NCI-H460 (cell line): ENCODE data around the gene FGD3. TPM values are rescaled to one million over a fixed set of nuclear protein-coding genes. Genes with fewer than 3 reads are reported as not detected.

Experiments used
- DNase-seq: peaks from one replicate; pipeline ENCODE4 v3.0.0-alpha.2; 2016; ENCODE audit warnings: low read depth; ENCODE audit errors: extremely low read depth
- total RNA-seq: library from RNA; depleted of rRNA; stranded (reverse); fragments of >200 nt; shearing (Covaris generic); gene quantifications from 2 replicates; pipeline ENCODE4 v1.2.3, GENCODE V29; 2014

FGD3 gene
- total RNA-seq, 1 experiment from 2014 or later: 1.1 TPM

DNA sequence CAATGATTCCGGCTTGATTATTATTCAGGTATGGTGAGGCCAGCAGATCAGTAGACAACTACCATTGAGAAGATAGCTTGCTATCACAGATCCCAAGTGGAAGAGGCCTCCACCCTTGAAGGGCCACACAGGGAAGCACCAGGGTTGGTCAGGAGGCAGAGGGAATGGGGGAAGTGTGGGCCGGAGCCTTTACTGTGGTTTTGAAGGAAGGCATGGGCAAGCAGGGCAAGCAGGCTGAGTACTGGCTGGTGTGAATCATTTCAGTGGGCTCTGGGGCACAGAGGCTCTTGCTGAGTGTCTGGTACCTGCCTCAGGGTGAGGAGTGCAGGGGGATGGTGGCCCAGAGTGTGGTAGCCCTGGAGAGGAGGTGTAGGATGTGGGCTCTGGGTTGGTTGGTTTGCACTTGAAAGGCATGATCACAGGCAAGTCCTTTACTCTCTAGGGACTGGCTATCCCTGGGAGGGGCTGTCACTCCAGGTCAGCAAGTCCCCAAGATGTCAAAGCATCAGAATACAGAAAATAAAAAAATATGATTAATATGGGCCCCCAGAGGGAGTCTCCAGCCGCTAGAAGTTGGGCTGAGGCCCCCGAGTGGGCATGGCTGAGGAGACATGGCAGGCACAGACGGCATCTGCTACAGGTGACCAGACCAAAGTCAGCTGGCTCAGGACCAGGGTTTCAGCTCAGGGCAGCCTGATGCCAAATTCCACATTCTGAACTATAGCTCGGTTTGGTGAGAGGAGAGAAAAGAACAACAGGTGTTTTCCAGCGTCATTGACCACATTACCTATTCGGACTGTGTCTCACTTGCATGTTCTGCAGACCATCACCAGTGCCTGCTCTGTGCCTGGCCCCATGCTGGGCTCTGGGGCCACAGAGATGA lies 101.5 kb downstream of the FGD3 start:
- DNase-seq: no peak

GRCh38 chr9:93049491-93049890 lies 102.2 kb downstream of the FGD3 start:
- no peak for DNase-seq

DNA sequence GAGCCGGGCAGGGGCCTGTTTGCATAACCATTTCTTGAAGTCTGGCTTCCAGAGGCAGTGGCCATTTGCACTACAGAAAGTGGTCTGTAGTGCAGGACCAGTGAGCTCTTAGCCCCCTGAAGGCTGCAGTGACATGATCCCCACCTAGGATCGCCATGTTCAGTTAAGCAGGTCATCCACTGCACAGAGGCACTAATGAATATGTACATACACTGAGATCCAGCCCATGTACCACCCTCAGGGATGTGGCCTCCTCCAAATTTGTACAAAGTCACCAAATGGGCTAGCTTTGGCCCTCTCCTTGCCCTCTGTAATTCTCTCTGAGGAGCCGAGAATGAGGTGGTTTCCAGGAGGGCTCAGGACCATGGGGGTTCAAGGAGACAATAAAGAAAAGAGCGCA lies 102.9 kb downstream of the FGD3 start:
- DNase-seq: no peak

- no peak for DNase-seq
These were observed 104.4 kb downstream of the FGD3 start for GRCh38 chr9:93051680-93052089.

GRCh38 chr9:93052791-93053540 lies 105.6 kb downstream of the FGD3 start:
- DNase-seq: no peak

- DNase-seq: no peak
These were observed 106.5 kb downstream of the FGD3 start for GRCh38 chr9:93053781-93054331.

- no peak for DNase-seq
These were observed 107.7 kb downstream of the FGD3 start for GRCh38 chr9:93054758-93055704.

- no peak for DNase-seq
These were observed 109.8 kb downstream of the FGD3 start for GRCh38 chr9:93057042-93057702.

DNA sequence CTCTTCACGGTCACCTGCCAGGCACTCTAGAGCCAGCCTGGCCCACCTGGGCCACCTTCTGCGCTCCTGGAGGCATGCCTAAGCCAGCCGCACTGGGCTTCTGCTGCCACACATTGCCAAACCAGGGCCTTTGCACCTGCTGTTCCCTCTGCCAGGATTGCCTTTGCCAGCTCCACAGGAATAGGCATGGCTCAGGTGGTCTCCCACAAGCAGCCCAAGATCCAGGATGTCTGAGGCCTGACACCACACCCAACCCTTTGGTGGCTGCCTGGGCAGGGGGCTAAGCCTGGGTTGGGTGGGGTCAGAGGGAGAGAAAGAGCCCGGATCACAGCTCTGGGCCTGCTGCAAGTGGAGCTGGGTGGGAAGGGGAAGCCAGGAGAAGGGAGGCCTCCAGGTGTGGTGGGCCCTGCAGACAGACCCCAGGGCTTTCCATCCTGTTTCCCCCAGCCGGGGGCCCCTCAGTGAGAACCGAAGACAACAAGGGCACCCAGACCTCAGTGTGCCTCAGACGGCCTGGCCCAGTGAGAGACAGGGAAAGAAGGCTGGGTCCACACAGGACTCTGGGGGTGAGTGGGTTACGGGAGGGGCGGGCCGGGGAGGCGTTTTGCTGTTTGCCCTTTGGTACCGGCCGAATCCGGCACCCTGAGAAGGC lies 110.5 kb downstream of the FGD3 start:
- no peak for DNase-seq

DNA sequence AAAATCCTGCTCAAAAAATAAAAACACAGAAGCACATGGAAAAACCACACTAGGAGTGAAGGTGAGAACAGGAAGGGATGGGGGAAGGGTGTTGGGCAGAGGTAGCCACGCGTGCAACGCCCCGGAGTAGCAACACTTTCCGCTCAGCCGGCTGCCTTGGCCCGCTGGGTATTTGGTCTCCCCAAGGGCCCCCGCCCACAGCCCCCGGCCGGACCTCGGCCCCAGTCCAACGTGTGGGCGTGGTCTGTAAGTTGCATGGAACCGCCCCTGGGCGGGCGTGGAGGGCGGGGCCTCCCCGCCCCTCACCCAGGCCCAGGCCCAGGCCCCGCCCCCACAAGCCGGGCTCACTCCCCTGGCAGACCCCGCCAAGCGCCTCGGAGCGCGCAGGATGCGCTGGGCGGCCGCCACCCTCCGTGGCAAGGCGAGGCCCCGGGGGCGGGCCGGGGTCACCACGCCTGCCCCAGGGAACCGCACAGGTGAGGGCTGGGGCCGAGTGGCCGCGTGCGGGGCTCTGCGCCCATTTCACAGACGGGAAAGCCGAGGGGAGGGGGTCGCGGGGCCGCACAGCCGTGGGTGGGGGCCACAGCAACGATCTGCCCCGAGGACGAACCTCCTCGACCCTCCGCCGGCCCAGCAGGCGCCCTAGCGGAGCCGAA lies 111.2 kb downstream of the FGD3 start, which contains the start of gene SUSD3:
TSS of gene SUSD3 (plus strand) at position 347 of the 656 bp plus-strand sequence. CDS start at position 389, 42 bp downstream.
- DNase-seq: no peak

- no peak for DNase-seq
These were observed 111.8 kb downstream of the FGD3 start for GRCh38 chr9:93059011-93059714.

DNA sequence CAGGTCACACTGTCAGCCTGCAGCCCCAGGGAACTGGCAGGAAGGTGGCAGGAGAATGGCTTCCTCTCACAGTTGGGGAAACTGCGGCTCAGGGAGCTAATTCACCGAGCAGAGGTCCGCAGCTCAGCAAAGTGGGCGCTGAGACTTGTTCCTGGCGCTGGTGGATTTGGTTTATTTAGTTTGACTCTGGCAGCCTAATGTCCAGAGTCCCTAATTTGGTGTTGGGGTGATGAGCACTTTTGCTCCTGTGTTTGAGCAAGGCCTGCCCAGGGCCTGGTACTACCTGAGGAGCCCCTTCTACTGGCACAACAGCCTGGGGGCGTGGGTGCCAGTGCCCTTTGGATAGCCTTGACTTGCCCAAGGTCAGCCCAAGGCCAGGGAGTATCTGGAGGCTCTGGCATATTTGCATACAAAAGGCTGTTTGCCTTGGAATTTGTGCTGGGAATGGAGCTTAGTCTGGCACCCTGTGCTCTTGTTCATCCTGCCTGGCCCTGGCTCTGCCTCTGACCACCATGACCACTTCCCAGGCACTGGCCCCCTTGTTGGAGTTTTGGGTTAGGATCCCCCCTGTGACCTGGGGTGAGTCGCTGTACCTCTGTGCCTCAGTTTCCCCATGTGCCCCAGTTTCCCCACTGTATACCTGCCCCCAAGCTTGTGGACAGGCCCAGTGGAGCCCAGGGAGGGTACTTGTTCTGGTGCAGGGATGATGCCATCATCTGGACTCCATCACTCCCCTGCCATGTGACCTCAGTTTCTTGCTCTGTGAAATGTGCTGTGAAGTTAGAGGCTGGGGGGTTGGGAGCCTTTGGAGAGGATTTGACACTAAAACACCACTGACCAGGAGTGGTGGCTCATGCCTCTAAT lies 112.6 kb downstream of the FGD3 start:
- DNase-seq: no peak

- no peak for DNase-seq
These were observed 113.5 kb downstream of the FGD3 start for GRCh38 chr9:93060746-93061259.

GRCh38 chr9:93061260-93061751 lies 114.0 kb downstream of the FGD3 start:
- no peak for DNase-seq

GRCh38 chr9:93061791-93062763 lies 114.8 kb downstream of the FGD3 start:
- DNase-seq: no peak
